NCI-H1417 treated with DMSO at 0.1 percent for 48 hours (cell line): ENCODE measurements around the gene HOMER1.

Experiments used
- DNase-seq: peaks from one replicate; lab custom pipeline; 2025; lab: John Stamatoyannopoulos, UW

HOMER1 gene, protein sequence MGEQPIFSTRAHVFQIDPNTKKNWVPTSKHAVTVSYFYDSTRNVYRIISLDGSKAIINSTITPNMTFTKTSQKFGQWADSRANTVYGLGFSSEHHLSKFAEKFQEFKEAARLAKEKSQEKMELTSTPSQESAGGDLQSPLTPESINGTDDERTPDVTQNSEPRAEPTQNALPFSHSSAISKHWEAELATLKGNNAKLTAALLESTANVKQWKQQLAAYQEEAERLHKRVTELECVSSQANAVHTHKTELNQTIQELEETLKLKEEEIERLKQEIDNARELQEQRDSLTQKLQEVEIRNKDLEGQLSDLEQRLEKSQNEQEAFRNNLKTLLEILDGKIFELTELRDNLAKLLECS

DNA sequence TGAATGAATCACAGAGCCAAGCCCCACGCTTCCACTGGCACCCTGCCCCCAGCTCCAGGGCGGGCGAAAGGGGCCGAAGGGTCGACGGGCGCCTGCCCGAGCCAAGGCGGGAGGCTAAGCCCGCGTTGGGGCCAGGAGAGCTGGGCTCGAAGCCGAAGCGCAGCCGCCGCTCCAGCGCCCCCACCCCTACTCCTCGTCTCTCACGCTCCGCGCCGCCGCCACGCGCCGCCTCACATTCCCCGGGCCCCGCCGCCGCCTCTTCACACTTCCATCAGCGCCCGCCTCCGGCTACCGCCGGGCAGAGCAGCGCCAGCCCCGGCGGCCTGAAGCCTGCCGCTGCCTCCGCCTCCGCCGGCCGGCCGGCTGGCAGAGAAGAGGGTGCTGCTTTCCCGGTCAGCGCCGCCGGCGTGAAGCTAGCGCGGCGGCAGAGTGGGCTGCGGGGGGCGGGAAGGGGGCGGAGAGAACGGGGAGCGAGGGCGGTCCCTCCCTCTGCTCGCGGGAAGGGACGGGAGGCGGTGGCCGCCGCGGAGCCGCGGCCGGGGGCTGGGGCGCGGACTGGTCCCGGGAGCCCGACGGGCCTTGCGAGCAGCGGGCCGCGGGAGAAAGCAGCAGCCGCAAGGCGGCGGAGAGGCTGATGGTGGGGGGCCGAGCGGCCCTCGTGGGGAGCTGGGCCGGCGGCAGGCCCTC is at the start of gene HOMER1:
TSS of gene HOMER1 (minus strand) at position 431 of the 687 bp plus-strand sequence. CDS start 1,360 bp downstream, outside the sequence.
- no peak for DNase-seq

DNA sequence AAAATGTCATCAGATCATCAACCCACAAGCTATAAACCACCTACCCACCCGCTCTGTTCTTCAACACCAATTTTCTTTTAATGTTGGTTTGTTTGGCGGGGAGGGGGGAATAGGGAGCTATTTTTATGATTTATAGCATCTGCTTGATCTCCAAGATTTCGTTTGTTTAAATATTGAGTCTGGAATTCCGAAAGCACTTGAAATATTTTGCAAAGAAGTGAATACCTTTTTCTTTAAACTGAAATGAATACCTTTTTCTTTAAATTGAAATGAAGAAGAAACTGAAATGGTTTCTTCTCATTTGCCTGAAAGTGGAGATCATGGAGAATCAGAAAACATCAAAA is 49.3 kb upstream of the HOMER1 start:
- no peak for DNase-seq

DNA sequence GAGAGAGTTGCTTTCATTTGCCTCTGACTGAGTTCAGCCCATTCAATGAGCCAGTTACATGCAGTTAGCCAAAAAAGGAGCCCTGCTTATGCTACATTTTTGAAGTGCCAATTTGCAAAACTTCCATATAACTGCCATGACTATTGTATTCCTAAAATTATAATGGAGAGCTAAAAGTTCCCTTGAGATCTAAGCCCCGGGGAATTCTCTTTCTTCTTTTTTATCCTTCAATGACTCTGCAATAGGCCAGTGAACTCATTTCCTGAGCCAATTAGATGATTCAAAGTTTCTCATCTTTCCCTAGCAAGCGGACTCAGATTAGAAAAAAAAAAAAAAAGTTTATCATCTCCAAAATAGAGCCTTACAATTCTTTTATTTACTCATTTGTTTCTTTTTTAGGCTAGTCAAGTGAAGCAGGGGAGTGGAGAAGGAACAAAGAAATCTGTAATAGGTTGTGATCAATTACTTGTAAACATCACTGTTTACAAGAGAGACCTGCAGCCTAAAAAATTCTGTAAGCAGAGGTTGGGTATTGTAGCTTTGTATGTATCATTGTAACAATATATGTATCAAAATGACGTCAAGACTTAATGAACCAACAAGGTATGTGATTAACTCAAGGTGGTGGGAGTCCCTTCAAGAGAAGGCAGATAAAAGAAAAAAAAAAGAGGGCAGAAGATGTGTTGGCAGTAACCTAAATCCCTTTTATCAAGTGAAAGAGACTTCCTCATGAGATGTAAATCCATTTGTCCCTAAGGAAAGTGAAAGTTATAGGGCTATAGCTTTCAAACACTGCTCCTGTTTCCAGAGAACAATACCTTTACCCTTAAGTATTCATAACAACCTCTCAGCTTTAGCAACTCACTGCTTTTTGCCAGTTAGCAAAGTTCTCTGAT is 48.7 kb upstream of the HOMER1 start:
- DNase-seq = no peak

DNA sequence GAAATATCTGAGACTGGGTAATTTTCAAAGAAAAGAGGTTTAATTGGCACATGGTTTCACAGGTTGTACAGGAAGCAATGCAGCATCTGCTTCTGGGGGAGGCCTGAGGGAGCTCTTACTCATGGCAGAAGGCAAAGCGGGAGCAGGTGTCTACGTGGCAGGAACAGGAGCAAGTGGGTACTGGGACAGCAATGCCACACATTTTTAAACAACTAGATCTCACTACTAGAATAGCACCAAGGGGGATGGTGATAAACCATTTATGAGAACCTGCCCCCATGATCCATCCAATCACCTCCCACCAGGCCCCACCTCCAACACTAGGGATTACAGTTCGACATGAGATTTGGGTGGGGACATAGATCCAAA is 47.6 kb upstream of the HOMER1 start:
- DNase-seq = no peak

DNA sequence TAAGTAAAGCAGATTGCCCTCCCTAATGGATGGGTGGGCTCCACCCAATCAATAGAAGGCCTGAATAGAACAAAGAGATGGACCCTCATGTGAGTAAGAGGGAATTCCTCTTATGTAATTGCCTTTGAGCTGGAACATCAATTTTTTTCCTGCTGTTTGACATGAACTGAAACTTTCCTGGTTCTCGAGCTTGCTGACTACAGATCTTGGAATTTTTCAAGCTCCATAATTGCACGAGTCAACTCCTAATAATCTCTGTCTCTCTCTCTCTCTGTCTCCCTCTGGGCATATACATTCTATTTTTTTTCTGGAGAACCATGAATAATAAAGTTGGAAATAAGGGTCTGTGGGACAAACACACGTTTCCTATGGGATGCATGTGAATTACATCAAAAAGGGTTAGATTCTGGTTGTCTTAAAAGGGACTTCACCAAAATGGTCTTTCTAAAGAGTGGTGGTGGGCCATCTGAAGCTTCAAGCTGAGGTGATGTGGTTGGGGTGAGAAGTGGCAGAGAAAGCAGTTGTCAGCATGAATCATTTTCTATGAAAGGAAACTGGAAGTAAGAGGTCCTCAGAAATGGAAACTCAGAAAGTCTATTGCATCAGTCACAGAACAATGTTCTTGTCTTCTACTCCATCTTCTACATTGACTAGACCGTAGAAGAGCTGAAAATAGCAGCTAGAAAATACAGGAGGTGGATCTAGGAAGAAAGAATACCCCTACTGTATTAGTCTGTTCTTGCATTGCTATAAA is 47.0 kb upstream of the HOMER1 start:
- DNase-seq = no peak

DNA sequence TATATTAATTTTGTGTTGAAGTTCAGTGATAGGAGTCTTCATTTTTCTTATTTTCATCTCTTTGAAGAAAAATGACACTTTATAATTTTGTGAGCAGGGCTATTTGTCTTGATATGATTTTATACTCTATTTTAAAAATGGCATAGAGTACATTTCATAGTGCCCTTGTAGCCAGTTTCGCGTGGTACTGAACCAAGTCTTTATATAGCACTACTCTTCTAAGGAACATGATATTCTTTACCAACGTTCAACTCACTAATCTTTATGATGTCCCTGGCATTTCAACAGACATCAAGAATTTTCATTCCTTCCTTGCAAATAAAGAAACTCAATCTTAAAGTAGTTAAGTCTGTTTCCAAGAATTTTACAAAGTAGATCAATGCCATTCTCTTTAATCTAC is 41.5 kb upstream of the HOMER1 start:
- no peak for DNase-seq

DNA sequence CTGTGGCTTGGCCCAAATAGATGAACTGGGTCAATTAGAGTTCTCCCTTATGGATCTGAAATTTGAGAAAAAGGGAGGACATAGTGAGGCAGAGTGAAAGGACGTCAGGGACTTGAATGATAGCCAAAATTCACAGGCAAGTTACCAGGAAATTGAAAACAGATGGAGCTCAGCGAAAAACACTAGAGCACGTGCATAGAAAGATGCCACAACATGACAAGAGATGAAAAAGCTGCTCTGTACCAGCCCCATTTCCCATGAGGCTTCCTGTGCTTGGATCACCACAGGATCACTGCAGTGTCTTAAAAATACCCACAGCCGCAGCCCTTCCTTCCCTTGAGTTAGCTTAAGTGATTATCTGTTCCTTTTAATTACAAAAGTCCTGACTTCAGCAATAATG is 39.0 kb upstream of the HOMER1 start:
- no peak for DNase-seq

DNA sequence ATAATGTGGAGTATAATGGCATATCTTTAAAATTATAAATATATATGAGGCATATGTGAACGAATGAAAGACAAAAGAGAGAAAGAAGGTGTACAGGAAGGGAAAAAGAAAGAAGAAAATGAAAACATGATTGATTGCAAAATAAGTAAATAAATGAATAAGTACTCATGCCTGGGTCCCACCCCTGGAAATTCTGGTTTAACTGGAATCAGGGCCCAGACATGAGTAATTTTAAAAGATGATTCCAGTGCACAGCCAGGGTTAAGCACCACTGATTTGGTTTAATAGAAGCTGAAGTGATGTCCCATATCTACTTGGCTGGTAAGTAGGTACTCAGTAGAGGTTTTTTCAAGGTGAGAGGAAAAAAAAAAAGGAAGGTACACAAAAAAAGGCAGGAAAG is 34.0 kb upstream of the HOMER1 start:
- DNase-seq = no peak

DNA sequence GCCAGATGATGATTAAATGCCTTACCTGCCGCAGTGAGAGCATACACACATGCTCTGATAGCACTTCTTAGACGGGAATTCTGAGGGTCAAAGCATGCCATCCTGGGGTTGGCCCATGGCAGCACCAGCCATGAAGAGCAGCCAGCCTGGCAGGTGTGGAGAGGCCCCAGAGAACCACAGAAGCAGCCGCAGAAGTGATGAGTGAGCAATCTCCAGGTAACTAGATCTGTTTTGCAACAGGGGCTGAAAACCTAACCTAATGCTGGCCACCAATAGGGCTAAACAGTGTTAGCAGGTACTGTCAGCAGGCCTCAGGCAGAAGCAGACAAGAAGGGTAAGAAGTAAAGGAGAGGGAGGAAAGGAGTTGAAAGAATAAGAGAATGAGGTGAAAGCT is 33.5 kb upstream of the HOMER1 start:
- DNase-seq = no peak

DNA sequence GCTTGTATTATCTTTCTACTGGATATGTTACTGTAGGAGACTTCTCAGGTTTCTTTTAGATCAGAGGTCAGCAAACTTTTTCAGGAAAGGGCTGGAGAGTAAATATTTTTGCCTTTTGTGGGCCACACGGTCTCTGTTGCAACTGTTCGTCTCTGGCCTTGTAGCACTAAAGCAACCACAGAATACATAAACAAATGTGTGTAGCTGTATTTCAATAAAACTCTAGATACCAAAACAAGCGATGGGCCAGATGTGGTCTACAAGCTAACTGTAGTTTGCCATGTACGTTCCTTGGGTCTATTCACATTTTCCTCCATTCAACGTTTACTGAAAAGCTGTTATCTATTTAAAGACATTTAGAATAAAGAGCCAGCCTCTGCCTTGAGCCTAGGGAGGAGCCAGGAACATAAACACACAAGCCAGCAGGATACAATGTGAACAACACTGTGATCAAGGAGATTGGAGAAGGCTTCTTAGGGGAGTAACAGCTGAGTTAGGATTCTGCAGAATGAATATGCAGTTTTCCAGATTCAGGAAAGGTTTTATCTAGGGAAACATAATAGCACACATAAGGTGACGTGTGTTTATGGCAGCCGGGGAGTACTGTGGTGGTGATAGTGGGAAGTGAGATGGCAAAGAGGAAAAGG is 33.0 kb upstream of the HOMER1 start:
- DNase-seq = no peak

DNA sequence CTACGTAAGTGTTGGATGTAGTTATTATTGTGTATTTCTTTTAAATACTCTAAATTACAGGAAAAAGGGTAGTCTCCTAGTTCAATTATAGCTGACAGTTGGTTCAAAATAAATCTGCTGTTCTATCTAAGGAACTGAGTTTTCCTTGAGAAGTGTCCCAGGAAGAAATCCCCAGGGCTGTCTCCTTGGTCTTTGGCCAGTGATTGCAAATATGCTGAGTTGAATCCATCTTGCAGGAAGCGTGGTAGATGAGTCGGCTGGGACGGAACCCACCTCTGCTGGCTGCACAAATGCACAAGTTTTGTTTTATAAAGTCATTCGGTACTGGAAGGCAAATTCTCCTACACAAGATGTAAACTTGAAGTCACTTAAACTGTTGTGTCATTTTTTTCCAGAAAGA is 30.2 kb upstream of the HOMER1 start:
- DNase-seq = no peak

DNA sequence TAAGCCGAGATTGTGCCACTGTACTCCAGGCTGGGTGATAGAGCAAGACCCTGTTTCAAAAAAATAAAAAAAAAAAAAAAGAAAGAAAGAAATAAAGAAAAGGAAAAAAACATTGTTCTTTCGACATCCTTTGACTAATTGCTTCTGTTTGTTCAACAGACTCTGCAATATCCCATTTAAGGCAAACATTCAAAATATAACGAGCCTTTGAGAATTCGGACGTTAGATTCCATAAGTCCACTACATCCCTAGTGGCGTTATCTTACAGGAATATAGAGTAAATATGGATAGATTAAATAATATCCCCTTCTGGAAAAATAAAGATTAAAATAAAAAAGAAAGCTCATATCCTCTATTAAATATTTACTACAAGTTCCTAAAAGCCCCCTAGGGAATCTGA is 27.0 kb upstream of the HOMER1 start:
- no peak for DNase-seq

DNA sequence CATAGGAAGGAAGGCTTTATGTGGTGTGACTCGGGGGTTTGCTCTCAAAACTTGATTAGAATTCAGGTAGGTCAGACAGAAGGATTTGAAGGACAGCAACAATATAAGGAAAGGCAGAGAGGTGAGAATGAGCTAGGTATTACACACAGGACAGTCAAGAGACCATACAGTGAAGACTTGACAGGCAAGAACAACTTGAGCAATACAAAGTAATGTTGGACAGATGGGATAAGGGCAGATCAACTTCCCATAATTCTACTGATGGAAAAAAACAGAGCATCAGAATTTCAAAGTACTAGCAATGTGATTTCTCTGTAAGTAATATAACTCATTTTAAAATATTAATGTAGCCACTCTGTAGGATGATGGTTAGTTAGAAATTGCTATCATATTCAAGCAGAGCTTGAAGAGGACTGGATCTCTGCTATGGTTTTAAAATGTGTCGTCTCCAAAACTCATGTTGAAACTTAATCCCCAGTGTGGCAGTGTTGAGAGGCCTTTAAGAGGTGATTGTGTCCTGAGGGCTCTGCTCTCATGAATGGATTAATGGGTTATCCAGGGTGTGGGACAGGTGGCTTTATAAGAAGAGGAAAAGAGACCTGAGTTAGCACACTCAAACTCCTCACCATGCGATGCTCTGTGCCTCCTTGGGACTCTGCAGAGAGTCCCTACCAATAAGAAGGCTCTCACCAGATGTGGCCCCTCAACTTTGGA is 22.4 kb upstream of the HOMER1 start:
- DNase-seq = no peak

DNA sequence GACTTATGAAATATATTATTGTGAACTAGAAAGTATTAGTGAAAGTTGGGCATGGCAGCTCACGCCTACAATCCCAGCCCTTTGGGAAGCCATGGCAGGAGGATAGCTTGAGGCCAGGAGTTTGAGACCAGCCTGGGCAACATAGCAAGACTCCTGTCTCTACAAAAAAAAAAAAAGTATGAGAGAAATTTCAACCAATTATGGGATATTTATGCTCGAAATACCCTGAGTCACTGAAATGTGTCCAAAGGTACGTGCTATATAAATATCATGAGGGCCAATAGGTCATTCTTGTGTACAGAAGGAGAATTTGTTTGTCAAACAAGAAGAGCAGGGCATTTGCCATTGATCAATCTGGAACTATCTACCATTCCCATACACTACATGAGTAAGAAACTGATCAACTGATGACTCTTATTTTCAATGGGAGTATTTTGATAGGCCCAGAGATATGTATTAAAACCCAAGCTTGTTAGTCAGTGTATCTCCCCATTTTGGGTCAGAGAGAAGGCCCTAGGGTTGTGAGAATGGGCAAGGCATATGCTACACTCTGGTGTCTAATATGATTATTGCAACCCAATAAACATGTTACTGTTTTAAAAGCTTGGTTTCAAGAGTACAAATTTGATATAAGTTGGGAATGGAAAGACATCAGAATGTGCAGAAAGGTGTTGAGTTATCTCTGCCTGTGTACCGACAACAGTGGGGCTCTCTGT is 21.7 kb upstream of the HOMER1 start:
- no peak for DNase-seq

DNA sequence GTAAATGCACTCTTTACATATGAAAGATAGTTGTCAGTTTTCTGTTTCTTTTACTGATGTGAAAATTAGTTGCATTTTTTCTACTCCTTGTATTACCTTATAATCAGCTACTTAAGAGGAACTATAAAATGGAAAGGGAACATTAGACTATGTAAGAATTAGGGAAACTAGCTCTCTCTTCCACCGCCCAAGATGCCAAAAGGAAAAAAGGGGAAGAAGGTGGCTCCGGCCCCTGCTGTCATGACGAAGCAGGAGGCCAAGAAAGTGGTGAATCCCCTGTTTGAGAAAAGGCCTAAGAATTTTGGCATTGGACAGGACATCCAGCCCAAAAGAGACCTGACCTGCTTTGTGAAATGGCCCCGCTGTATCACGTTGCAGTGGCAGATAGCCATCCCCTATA is 15.2 kb upstream of the HOMER1 start:
- no peak for DNase-seq

DNA sequence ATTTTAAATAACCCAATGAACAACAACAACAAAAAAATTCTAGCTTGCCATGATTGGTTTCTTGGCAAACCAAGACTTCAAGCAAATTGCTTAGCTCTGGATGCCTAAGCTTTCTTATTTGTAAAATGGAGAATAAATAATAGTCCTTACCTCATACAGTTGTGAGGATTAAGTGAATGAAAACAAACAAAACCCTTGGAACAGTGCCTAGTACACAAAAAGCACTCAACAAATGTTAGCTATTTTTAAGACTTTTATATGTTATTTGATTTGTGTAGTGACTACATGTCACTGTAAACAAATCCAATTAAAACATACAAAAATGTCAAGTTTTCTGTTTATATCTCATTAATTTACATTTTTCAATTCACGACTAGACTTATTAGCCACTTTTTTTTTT is 13.5 kb upstream of the HOMER1 start:
- no peak for DNase-seq

DNA sequence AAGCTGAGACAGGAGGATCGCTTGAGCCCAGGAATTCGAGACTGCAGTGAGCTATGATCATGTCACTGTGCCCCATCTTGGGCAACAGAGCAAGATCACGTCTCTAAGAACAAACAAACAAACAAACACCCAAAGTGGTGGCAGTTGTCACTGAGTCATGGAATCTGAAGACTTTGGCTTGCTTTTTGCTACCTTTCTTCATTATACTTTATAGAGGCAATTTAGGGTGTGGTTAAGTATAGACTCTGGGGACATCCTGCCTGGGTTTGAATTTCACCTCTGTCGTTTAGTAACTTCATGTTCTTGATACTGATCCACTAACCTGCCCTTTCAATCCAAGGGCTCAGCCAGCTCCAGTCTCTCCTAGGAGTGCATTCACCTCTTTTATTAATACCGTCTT is 13.0 kb upstream of the HOMER1 start:
- no peak for DNase-seq

DNA sequence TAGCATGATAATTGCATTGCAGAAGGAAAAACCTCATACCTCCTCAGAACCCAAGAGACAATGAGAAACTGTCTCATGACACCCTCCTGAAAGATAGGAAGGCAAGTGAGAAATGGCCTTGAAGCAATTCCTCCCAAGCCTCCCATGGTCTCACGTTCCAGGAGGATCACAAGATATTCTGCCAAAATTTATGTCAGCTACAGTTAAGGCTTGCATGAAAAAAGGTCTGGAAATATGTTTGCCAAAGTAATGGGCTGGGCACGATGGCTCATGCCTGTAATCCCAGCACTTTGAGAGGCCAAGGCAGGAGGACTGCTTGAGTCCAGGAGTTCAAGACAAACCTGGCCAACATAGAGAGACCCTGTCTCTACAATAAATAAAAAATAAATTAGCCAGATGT is 12.6 kb upstream of the HOMER1 start:
- no peak for DNase-seq

DNA sequence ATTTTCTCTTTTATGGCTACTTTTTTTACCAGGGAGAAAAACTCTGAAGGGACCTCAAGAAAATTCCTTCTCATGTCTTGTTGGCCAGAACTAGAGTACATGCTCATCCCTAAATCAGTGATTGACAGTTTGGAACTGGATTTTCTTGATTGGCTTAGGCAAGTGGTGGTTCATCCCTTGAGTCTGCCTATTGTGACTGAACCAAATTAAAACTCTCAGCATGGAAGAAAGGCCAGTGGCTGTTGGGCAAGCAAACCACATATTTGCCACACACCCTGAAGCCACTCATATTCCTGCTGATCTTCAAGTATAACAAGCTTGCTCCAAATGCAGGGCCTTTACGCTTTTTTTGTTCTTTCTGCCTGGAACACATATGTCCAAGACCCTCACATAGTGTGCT is 7.2 kb upstream of the HOMER1 start:
- no peak for DNase-seq

DNA sequence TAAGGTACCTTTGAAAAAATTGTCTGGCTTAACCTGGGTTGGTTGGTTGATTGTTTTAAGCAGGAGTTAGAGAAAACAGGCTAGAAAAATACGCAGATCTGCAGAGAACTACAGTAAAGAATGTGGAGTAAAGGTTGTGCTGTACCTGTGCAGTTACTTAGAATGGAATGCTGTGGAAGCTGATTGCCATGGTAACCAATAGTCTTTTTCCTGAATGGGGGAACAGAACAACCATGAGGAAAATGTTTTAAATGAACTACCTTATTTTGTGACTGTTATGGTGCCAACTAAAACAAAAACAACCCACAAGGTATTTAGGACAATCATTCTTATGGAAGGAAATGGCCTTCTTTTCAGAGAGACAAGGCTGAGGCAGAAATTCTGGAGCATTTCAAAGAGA is 4.8 kb upstream of the HOMER1 start:
- DNase-seq = no peak
